Measurements from ENCODE around the gene SRGAP1. TPM values are rescaled to one million over a fixed set of nuclear protein-coding genes. Genes with fewer than 3 reads are reported as not detected.

Gene SRGAP1
- total and polyA plus RNA-seq, 9 of the 15 experiments (the other 6 are each of a cell fraction or from before 2014, with no cell fraction given), result 0.01 to 0.13 (median 0.04) TPM; not detected in 3

DNA sequence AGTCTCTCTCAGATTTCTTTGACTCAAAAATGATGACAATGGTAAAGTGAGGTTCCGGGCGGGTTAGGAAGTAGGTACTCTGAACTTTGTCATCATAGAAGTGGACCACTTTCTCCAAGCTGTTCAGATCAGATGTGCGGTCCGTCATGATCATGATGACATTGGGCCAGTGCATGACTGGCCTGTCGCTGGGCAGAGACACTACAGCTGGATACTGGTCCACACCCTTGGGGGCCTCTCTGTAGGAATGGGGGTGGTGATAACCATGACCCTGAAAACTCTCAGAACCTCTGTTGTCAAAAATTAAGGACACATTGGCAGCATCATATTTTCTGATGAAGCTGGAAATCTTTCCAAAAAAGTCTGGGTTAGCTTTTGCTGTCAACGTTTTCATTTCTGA, 349.4 kb downstream of the SRGAP1 start:
- 81% methylated on average over 5 of the region's 6 CpGs for WGBS (ENCODE audit: insufficient coverage, low coverage, missing lambda C conversion rate)
- Histone ChIP-seq H4K20me1 (replicated peaks; ENCODE audit: control insufficient read depth, insufficient read depth, low read length) (no peaks in the 10 kb centered on the region), H3K4me1 (replicated peaks in 1 of 2; ENCODE audit: control insufficient read depth in 2 of 2, insufficient read depth in 2 of 2, low read length in 2 of 2) (no peaks in the 10 kb centered on the region), H3K27me3 (ENCODE audit: control insufficient read depth in 2 of 2, insufficient read depth in 2 of 2, low read length in 2 of 2) (no peaks in the 10 kb centered on the region), H3K9me1 (ENCODE audit: control insufficient read depth, insufficient read depth, low read length) (no peaks in the 10 kb centered on the region), H3K9ac (ENCODE audit: insufficient read depth in 1 of 2, low read depth in 2 of 2, low read length in 2 of 2) (no peak overlapping the region), H3K79me2 (ENCODE audit: control insufficient read depth, insufficient read depth, low read length) (no peaks in the 10 kb centered on the region), H3K27ac (ENCODE audit: extremely low read depth, low read depth, low read length) (no peak overlapping the region), H3K9me3 (replicated peaks; ENCODE audit: control insufficient read depth, insufficient read depth, low read depth, low read length) (no peaks in the 10 kb centered on the region), H3K4me3 (no peak overlapping the region), H3K36me3 (ENCODE audit: control insufficient read depth, insufficient read depth, low read length) (peaks cover 7% of the 10 kb centered on the region; the same call in 1 of the 3 replicates), H3K4me2 (ENCODE audit: insufficient read depth, low read length) (no peak overlapping the region), H2AFZ (ENCODE audit: low read depth, low read length) (no peak overlapping the region)
- intact Hi-C loops (cut with micrococcal nuclease) (no loop called here), in situ Hi-C loops (cut with MboI) (no loop called here)
- TF ChIP-seq, protein P1, sequence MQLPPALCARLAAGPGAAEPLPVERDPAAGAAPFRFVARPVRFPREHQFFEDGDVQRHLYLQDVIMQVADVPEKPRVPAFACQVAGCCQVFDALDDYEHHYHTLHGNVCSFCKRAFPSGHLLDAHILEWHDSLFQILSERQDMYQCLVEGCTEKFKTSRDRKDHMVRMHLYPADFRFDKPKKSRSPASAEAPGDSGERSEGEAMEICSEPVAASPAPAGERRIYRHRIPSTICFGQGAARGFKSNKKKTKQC (CRISPR knock-in tag; IDR thresholded peaks at IDR 0.05), result no peak
- TF ChIP-seq PPARD (CRISPR knock-in tag; IDR thresholded peaks at IDR 0.05), result no peak
- TF ChIP-seq SMARCA5 (IDR thresholded peaks at IDR 0.05), result no peak
- TF ChIP-seq SMAD3 (CRISPR knock-in tag; conservative IDR thresholded peaks at IDR 0.05), result no peak
- no peak for TF ChIP-seq ZNF584 (CRISPR knock-in tag; IDR thresholded peaks at IDR 0.05; ENCODE audit: low read depth)
- TF ChIP-seq SNRNP70 (optimal IDR thresholded peaks at IDR 0.05; ENCODE audit: low read depth, low read length), result no peak
- TF ChIP-seq EGR1 (conservative IDR thresholded peaks at IDR 0.05), result no peak
- no peak for TF ChIP-seq HNRNPLL (IDR thresholded peaks at IDR 0.05; ENCODE audit: low read depth, low read length, poor library complexity, severe bottlenecking)
- TF ChIP-seq ZNF121 (CRISPR knock-in tag; conservative IDR thresholded peaks at IDR 0.05), result no peak
- CTCF ChIA-PET (ENCODE audit: low intra/inter-chr PET ratio), result no interaction called here
- POLR2A ChIA-PET, result no interaction called here
- ATAC-seq (no peak), FAIRE-seq (no peak), DNase-seq (ENCODE audit: extremely low read depth in 1 of 4, low spot score in 3 of 4) (no peak)
- BruUV-seq (replicated peaks), result no TSS peak

Measured in K562 (cell line).